Endothelial cell of umbilical vein (primary cell): Measurements from ENCODE around the gene MGLL. TPM values are rescaled to one million over a fixed set of nuclear protein-coding genes. Genes with fewer than 3 reads are reported as not detected.

Source experiments
- BruUV-seq: library from RNA; stranded (reverse); fragments of 400-500 nt; replicated peaks from 2 replicates; lab custom pipeline; 2021; lab: Mats Ljungman, UMichigan
- CTCF ChIA-PET: fragments of 300-600, 350-600 bp; sonication (Branson Sonifier 250); formaldehyde crosslinking; loops from one replicate; lab custom pipeline; 2021; ENCODE audit warnings: antibody characterized with exemption, inconsistent platforms; lab: Charles Lee
- POLR2A ChIA-PET: fragments of 300-600, 350-600 bp; sonication (Branson Sonifier 250); formaldehyde crosslinking; loops from one replicate; lab custom pipeline; 2021; ENCODE audit warnings: antibody characterized with exemption, inconsistent platforms; lab: Charles Lee
- DNase-seq: peaks from one replicate; pipeline ENCODE4 v3.0.0-alpha.2; 2011; ENCODE audit warnings: low read depth, low spot score
- FAIRE-seq: peaks from 2 replicates; lab custom pipeline; 2011; peaks lifted over from hg19 to GRCh38; lab: Jason Lieb, UNC
- H2AFZ ChIP-seq: 2 replicates; pipeline ENCODE4 v1.6.0; 2012; ENCODE audit warnings: low read depth, low read length, control low read depth, inconsistent platforms
- H3K27ac ChIP-seq: 2 replicates; pipeline ENCODE4 v1.5.1; 2011; ENCODE audit warnings: low read depth, mild to moderate bottlenecking, control low read depth, low read length, moderate library complexity; ENCODE audit not compliant: insufficient read depth
- H3K27me3 ChIP-seq, 2 experiments: 2 replicates each; pipeline versions ENCODE4 v1.6.0 to v1.6.1; 2011; ENCODE audit warnings: low read length in 2 of 2, mixed read lengths in 1 of 2; ENCODE audit not compliant: control insufficient read depth in 2 of 2, insufficient read depth in 2 of 2
- H3K36me3 ChIP-seq, 2 experiments: 2 replicates in 1 of 2; 3 replicates in 1 of 2; pipeline ENCODE4 v1.5.1; 2011; ENCODE audit warnings: low read length in 2 of 2, mild to moderate bottlenecking in 1 of 2, moderate library complexity in 1 of 2; ENCODE audit not compliant: control insufficient read depth in 2 of 2, insufficient read depth in 2 of 2; ENCODE audit errors: extremely low read depth in 1 of 2
- H3K4me1 ChIP-seq: 3 replicates; pipeline ENCODE4 v1.5.1; 2011; ENCODE audit warnings: mild to moderate bottlenecking, low read length; ENCODE audit not compliant: control insufficient read depth, insufficient read depth; ENCODE audit errors: extremely low read depth
- H3K4me2 ChIP-seq: 2 replicates; pipeline ENCODE4 v1.6.1; 2011; ENCODE audit warnings: low read length, control low read depth, mixed read lengths; ENCODE audit not compliant: insufficient read depth
- H3K4me3 ChIP-seq, 3 experiments: fragments of 200-600 bp in 1 of 3; sonication (generic), shearing (Covaris generic) in 1 of 3; replicated peaks in 1 of 3; 2 replicates each; pipeline ENCODE4 v1.5.1; 2011 to 2016; ENCODE audit warnings: control low read depth in 3 of 3, low read length in 3 of 3, mild to moderate bottlenecking in 2 of 3, inconsistent platforms in 1 of 3, low read depth in 1 of 3, moderate library complexity in 1 of 3; ENCODE audit not compliant: insufficient read depth in 1 of 3
- H3K79me2 ChIP-seq: 2 replicates; pipeline ENCODE4 v1.6.0; 2012; ENCODE audit warnings: low read length, inconsistent platforms; ENCODE audit not compliant: control insufficient read depth, insufficient read depth
- H3K9ac ChIP-seq: replicated peaks from 2 replicates; pipeline ENCODE3; 2011; ENCODE audit warnings: low read length, control low read depth; ENCODE audit not compliant: insufficient read depth; ENCODE audit errors: extremely low read depth
- H3K9me1 ChIP-seq: replicated peaks from 3 replicates; pipeline ENCODE4 v1.6.0; 2011; ENCODE audit warnings: mild to moderate bottlenecking, low read length; ENCODE audit not compliant: control insufficient read depth, insufficient read depth; ENCODE audit errors: extremely low read depth
- H3K9me3 ChIP-seq: replicated peaks from 2 replicates; pipeline ENCODE4 v1.5.1; 2012; ENCODE audit warnings: low read length, inconsistent platforms; ENCODE audit not compliant: control insufficient read depth, insufficient read depth
- H4K20me1 ChIP-seq: replicated peaks from 2 replicates; pipeline ENCODE3; 2011; ENCODE audit warnings: mild to moderate bottlenecking, low read length; ENCODE audit not compliant: control insufficient read depth, insufficient read depth; ENCODE audit errors: extremely low read depth
- CTCF ChIP-seq, 2 donors: IDR thresholded peaks; 1 replicate in 1 of 2; 2 replicates in 1 of 2; pipeline ENCODE4 v1.5.1; 2011; ENCODE audit warnings: low read length in 2 of 2, mild to moderate bottlenecking in 2 of 2, moderate library complexity in 2 of 2, control low read depth in 1 of 2, inconsistent platforms in 1 of 2, low read depth in 1 of 2; ENCODE audit not compliant: insufficient read depth in 1 of 2; ENCODE audit errors: extremely low read depth in 1 of 2
- EZH2 ChIP-seq: IDR thresholded peaks from 2 replicates; pipeline ENCODE4 v1.6.1; 2012; ENCODE audit warnings: borderline replicate concordance, low read depth, mild to moderate bottlenecking, moderate library complexity, low read length, inconsistent platforms; ENCODE audit not compliant: severe bottlenecking
- FOS ChIP-seq: IDR thresholded peaks from 2 replicates; pipeline ENCODE4 v1.6.1; 2011; ENCODE audit warnings: mild to moderate bottlenecking, low read length, moderate library complexity, borderline replicate concordance; ENCODE audit not compliant: insufficient read depth
- GATA2 ChIP-seq: IDR thresholded peaks from 2 replicates; pipeline ENCODE4 v1.7.0; 2011; ENCODE audit warnings: low read depth, mild to moderate bottlenecking, moderate library complexity, mixed read lengths, low read length; ENCODE audit not compliant: insufficient read length, insufficient read depth
- MAX ChIP-seq: IDR thresholded peaks from 2 replicates; pipeline ENCODE4 v1.6.1; 2011; ENCODE audit not compliant: insufficient read depth, insufficient read length
- MYC ChIP-seq: IDR thresholded peaks from one replicate; pipeline ENCODE4 v1.6.1; 2011; ENCODE audit warnings: mild to moderate bottlenecking, low read depth, low read length
- POLR2A ChIP-seq: IDR thresholded peaks from 2 replicates; pipeline ENCODE4 v1.6.1; 2012; ENCODE audit warnings: low read depth, mild to moderate bottlenecking, control low read depth, low read length
- POLR2AphosphoS5 ChIP-seq: IDR thresholded peaks from 2 replicates; pipeline ENCODE4 v1.6.1; 2012; ENCODE audit warnings: low read depth, mild to moderate bottlenecking, control low read depth, low read length, moderate library complexity; ENCODE audit not compliant: insufficient read depth
- dilution Hi-C: fragments of 300-500 bp; cut with MboI; formaldehyde crosslinking; loops from one replicate; pipeline ENCODE4 v1.15.0; 2019; ENCODE audit warnings: low sequenced_read_pairs; ENCODE audit not compliant: extremely low pct_ligation_motif_present
- intact Hi-C: fragments of 100-400 bp; cut with micrococcal nuclease; formaldehyde crosslinking; loops from one replicate; pipeline ENCODE4 v1.10.0; 2022
- polyA plus RNA-seq, 4 experiments: library from polyadenylated mRNA; depleted of rRNA in 3 of 4; stranded (reverse) in 3 of 4; unstranded in 1 of 4; fragments of >200 nt; gene quantifications; 2 replicates each; pipeline versions ENCODE4 v1.2.1 to v1.2.3, GENCODE V29; 2011 to 2012; ENCODE audit warnings: missing spikeins in 1 of 4
- total RNA-seq: library from RNA; stranded (reverse); gene quantifications from 2 replicates; pipeline ENCODE4 v1.2.3, GENCODE V29; 2021

MGLL gene
- total and polyA plus RNA-seq, 2 donors (not counting 3 experiments of a cell fraction or from before 2014, with no cell fraction given), result 30.7 to 60.2 TPM

- Histone ChIP-seq H3K27me3 (no peaks in the 10 kb centered on the region), H3K9me3 (no peaks in the 10 kb centered on the region), H3K9me1 (no peaks in the 10 kb centered on the region), H3K79me2 (no peaks in the 10 kb centered on the region), H3K4me1 (peaks cover 26% of the 10 kb centered on the region), H3K27ac (no peak overlapping the region), H4K20me1 (no peaks in the 10 kb centered on the region), H3K36me3 (no peaks in the 10 kb centered on the region), H3K4me3 (no peak overlapping the region), H2AFZ (no peak overlapping the region), H3K4me2 (no peak overlapping the region), H3K9ac (no peak overlapping the region)
- FAIRE-seq, result no peak
- intact Hi-C loops, result no loop called here
- dilution Hi-C loops, result no loop called here
- CTCF ChIA-PET, result interaction anchor here (0.7 to 1.3 kb wide), 7 partner anchors 13 to 73 kb away, joined by 3 to 6 read pairs (median 3); no protein-coding TSS in a partner anchor
- no peak for DNase-seq
- POLR2A ChIA-PET, result no interaction called here
- no TSS peak for BruUV-seq
- TF ChIP-seq MAX (no peak), FOS (no peak), POLR2AphosphoS5 (no peak), POLR2A (no peak), MYC (no peak), CTCF (IDR thresholded peaks at IDR 0.05; ENCODE audit: extremely low read depth in 1 of 2, insufficient read depth in 1 of 2, low read depth in 1 of 2, low read length in 2 of 2) (no peak), GATA2 (no peak), EZH2 (no peak)
These were observed 71.9 kb downstream of the MGLL start for GRCh38 chr3:127750226-127751031.
